HG02759 (cell line): ENCODE measurements around the gene FLOT1.

Source experiments
- ATAC-seq: cut with Tn5 transposase; IDR thresholded peaks from one replicate; pipeline ENCODE4 v1.9.1; 2021; ENCODE audit warnings: mild to moderate bottlenecking, moderate library complexity; ENCODE audit not compliant: unreplicated experiment

The FLOT1 gene

GRCh38 chr6:30747902-30748769 is 5.6 kb upstream of the FLOT1 start:
- ATAC-seq, result no peak

- ATAC-seq, result no peak
These were observed 4.8 kb upstream of the FLOT1 start for GRCh38 chr6:30747300-30747687.

GRCh38 chr6:30744054-30744805 is 1.7 kb upstream of the FLOT1 start, which contains the start of gene IER3:
Gene IER3, minus strand, starts transcription at chr6:30744547. Its CDS starts 29 bp downstream, at chr6:30744518.
- ATAC-seq, result peak; percentile 36

DNA sequence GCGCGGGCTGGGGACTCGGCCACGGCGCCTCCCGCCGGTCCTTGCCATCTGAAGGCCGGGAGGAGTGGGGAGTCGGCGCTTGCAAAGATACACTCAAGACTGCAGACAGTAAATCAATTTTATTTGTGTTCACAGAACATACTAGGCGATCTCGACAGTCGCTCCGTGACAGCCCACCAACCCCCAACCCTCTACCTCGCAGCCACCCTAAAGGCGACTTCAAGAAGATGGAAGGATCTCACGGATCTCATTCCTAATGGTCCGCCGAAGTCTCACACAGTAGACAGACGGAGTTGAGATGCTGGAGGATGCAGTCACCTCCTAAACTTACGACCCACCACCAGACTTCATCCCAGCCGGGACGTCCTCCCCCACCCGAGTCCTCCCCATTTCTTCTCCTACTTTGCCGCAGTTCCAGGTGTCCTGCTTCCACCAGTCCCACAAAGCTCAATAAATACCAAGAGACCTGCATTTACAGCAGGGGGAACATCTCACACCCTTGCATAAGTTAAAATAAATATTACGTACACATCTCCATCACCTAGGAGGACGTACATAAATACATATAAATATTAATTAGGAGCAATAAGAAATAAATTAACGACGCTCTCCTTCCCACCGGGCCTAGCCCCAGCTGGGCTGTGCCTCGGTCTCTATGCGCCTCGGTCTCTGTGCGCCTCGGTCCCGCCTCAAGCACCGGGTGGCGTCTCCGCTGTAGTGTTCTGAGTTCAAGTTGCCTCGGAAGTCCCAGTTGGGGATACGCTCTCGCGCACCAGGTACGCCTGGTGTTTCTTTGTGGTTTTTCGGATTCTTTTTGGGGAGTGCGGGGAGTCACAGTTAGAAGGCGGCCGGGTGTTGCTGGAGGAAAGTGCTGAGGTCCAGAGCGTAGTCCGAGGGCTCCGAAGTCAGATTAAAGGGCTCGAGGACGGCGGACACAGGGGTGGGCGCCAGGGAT is 889 bp upstream of the FLOT1 start:
- peak; percentile 9 for ATAC-seq

- ATAC-seq, result no peak
These were observed 635 bp downstream of the FLOT1 start for GRCh38 chr6:30741789-30742315.

- no peak for ATAC-seq
These were observed 1.3 kb downstream of the FLOT1 start for GRCh38 chr6:30741063-30741779.

DNA sequence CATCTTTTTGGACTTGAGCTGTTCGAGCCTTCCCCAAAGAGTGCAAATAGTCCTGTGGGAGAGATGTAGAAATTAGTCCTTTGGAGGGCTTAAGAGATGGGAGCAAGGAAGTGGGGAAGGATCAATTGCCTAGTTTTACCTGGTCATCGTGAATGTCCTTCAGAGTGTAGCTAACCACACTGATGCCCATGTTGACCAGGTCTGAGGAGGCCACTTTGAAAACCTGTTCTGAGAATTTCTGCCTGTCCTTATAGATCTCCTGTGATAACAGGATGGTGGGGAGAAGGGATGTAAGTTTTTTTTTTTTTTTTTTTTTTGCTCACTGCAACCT is 2.0 kb downstream of the FLOT1 start:
- no peak for ATAC-seq

DNA sequence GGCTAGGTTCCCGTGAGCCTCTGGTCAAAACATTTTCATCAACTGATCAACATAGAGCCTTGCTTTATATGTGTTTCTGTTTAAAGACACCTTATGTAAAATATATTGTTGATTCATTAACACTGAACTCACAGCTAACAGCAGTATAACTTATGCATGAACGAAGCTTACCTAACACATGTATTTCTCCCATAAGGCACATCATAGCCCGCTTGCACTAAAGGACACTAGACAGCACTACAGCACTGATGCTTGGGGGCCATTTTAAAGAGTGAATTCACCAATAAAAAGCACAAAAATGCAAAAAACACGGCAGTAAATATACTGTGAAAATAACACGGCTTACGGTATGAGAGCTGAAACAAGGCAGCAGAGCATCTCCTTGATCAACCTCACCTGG is 4.0 kb downstream of the FLOT1 start:
- no peak for ATAC-seq

DNA sequence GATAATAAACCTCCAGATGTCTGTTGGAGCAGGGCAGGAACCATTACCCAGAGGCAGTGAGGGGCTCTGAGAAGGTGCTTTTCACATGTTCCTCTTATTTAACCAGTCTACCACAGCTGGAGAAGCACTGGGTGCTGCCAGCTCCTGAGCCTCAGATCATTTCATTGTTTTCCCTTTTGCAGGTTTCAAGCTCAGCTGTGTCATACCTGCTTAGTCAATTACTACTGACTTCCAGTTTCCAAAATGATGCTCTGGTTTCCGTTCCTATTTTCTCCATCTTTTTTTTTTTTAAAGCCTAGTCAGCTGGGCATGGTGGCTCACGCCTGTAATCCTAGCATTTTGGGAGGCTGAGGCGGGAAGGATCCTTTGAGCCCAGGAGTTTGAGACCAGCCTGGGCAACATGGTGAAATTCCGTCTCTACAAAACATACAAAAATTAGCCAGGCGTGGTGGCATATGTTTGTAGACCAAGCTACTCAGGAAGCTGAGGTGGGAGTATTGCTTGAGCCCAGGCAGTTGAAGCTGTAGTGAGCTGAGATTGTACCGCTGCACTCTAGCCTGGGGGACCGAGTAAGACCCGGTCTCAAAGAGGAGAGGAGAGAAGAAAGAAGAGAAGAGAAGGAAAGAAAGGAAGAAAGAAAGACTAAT is 6.7 kb downstream of the FLOT1 start:
- ATAC-seq, result no peak

GRCh38 chr6:30732237-30732943 is 10.1 kb downstream of the FLOT1 start:
- ATAC-seq, result no peak

DNA sequence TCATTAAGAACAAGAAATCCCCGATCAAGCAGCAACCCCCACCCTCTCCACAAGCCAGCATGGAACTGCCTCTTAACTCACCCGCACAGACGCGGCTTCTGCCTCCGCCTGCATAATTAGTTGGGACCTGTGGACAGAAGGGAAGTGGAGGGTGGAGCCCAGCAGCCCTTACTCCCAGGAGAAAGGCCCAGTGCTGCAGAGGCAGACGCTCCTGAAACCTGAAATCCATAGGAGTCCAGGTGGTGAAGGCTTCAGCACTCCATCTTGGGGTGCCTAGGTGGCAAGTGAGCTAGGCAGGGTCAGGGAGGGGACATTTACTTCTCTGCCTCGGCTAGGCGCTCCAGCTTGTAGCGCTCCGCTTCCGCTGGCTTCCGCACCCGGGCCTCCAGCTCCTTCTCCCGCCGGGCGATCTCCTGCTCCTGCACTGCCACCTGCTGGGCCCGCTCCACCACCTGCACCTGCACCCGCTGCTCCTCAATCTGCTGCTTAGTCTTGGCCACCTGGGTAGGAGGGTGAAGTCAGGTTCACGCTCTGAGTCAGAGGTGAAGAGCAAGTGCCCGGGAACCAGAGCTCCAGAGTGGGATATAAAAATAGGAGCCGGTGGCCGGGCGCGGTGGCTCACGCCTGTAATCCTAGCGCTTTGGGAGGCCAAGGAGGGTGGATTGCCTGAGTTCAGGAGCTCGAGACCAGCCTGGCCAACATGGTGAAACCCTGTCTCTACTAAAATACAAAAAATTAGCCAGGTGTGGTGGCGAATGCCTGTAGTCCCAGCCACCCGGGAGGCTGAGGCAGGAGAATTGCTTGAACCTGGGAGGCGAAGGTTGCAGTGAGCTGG is 11.7 kb downstream of the FLOT1 start:
- ATAC-seq, result peak; percentile 63

GRCh38 chr6:30727920-30728553 is 14.4 kb downstream of the FLOT1 start:
- ATAC-seq, result no peak

GRCh38 chr6:30726506-30727413 is 15.7 kb downstream of the FLOT1 start:
- ATAC-seq, result no peak

DNA sequence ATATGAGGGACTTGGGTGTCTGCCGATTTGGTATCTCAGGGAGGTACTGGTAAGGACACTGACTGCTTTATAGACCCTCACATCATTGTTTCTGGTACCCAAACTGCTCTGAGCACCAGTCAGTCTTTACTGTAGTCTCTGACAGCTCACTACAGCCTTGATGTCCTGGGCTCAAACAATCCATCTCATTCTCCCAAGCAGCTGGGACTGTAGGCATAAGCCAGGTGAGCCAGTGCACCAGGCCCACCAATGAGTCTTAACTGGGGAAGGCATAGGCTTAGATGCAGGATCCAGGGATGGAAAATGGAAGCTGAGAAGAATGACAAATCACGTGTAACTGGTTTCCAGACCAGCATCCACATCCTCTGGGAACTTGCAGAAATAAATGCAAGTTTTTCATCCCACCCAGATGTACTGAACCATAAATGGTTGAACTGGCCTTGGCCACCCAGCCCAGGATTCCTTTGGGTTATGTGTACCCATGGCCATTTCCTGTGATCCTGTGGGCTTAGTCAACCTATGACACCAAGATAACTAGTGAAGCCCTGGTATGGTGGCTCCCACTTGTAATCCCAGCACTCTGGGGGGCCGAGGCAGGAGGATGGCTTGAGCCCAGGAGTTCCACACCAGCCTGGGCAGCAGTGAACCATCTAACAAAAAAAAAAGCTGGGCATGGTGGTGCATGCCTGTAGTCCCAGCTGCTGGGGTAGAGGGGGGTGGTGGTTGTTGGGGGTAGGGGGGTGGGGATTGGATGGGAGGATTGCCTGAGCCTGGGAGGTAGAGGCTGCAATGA is 16.6 kb downstream of the FLOT1 start:
- no peak for ATAC-seq

- no peak for ATAC-seq
These were observed 17.4 kb downstream of the FLOT1 start for GRCh38 chr6:30724906-30725667.
